GM19395 (cell line): Measurements from ENCODE around the gene PLXDC2.

Experiments
- ATAC-seq: cut with Tn5 transposase; IDR thresholded peaks from one replicate; pipeline ENCODE4 v1.9.1; 2021; ENCODE audit warnings: mild to moderate bottlenecking, moderate library complexity; ENCODE audit not compliant: unreplicated experiment

The PLXDC2 gene

DNA sequence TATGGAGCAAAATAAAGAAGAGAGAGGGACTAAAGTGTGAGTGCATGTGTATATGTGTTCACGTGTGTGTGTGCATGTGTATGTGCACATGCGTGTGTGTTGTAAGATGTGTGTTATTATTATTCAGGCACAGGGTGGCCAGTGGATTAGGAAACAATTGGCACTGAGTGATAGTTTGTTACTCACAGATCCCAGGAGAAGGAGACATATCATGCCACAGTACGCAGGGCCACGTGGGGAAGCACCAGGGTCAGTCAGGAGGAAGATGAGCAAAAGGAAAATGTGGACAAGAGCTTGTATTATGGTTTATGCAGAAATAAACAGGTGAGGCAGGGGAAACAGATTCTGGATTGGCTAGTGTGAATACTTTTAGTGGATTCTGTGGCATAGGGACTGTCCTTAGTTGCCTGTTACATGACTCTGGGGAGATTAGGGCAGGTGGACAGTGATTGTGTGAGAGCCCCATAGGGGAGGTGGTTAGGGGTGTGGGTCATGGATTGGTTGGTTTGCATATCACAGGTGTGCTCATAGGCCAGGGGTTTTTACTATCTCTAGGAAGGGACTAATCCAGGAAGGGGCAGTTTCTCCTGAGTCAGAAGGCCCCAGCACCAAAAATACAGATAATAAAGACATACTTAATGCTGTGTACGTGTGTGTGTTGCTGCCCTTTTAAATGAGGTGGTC lies 90.0 kb downstream of the PLXDC2 start:
- no peak for ATAC-seq

GRCh38 chr10:19908991-19909696 lies 92.9 kb downstream of the PLXDC2 start:
- no peak for ATAC-seq

DNA sequence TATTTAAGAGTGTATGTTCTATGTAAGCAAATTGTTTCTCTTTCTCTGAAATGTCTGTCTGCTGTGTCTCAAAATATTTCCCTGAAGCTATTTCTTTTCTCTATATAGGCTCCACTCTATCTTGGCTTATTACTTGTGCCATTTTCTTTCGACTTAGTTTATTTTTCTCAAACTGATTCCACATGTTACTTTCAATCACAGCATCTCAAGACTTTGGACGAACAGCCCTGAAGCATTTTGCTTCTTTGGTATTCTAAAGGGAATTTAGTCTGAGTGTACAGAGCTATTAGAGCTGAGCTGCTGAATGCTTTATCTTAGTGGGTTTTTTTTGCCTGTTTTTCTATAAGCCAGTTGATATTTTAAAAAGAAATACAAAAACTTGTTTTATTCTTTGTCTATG lies 95.7 kb downstream of the PLXDC2 start:
- no peak for ATAC-seq

DNA sequence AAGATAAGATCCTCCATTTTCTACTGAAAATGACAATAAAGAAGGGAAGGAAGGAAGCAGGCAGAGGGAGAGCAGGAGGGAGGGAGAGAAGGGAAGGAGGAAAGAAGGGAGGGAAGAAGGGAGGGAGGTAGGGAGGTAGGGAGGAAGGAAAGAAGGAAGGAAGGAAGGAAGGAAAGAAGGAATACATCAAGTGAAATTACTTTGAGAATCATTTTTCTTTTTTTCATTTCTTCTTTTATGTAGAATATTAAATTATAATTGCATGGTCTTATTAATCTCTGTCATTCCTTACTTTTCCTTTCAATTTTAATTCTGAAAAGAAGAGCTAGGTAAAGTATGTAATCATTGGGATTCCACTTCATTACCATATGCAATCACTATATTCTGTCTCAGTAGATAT lies 97.8 kb downstream of the PLXDC2 start:
- ATAC-seq = no peak

- ATAC-seq = no peak
Observed at GRCh38 chr10:19915125-19915524, 98.9 kb downstream of the PLXDC2 start.

- no peak for ATAC-seq
Observed at GRCh38 chr10:19915816-19916215, 99.6 kb downstream of the PLXDC2 start.

DNA sequence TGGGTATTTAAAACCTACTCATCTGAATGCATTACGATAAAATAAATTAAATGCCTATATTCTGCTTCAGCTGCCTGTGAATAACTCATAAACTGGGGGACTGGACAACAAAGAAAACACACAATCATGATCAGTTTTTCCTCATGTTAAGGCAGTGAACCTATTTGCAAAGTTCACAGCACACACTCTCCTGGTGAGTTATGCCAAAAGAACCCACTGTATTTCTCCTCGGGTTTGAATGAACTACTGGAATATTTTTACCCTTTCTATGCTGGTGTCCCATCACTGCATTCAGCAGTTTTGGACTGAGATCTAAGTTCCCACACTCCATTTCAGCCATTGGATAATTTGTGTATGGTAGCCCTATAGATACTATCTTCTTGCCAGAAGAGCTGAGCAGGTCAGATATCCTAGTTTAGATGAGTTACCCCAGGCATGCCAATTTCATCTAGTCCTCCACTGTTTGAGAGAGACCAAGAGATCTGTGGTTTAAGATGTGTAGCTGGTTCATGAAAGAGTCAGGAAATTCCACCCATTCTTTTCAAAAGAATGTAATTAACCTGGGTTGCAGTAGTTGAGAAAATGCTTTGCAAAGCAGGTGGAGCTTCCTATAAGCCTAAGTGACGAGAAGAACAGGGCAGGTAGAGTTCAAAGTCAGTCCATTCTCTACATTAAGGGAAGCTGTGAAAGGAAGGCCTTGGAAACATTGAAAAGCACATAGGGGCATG lies 101.7 kb downstream of the PLXDC2 start:
- ATAC-seq = no peak

DNA sequence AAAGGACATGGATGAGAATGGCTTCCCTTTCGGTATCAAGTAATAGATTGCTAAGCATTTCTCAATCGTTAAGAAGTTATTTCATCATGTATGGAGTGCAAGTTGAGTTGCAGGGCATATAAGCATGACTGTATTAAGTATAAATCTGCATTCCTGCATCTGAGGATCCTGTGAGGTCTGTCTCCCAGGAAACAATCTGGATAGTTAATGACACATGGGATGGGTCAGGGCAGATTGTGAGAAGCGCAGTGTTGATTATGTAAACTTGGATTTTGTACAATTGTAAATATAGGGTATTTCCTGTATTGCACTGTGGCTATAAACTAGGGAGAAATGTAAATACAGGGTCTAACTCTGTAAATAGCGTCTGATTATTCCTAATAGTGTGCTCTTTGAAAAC lies 102.6 kb downstream of the PLXDC2 start:
- no peak for ATAC-seq

DNA sequence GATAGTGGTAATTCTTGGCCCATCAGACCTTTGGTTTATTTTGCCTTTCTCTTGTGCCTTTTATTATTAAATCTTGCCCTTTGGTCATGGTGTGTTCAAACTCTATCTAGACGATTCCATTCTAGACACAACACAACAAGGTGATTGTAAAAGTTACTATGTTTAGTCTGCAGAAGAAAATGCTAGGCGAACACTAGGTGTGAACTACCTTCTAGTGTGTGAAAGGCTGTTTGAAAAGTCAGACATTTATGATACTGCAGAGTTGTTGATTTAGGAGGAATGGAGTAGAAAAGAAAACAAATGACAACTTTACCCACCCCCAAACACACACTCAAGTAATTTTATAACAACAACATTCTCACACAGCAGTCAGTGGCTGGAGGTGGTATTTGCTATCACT lies 103.4 kb downstream of the PLXDC2 start:
- no peak for ATAC-seq

- no peak for ATAC-seq
Observed at GRCh38 chr10:19920075-19920726, 104.0 kb downstream of the PLXDC2 start.

DNA sequence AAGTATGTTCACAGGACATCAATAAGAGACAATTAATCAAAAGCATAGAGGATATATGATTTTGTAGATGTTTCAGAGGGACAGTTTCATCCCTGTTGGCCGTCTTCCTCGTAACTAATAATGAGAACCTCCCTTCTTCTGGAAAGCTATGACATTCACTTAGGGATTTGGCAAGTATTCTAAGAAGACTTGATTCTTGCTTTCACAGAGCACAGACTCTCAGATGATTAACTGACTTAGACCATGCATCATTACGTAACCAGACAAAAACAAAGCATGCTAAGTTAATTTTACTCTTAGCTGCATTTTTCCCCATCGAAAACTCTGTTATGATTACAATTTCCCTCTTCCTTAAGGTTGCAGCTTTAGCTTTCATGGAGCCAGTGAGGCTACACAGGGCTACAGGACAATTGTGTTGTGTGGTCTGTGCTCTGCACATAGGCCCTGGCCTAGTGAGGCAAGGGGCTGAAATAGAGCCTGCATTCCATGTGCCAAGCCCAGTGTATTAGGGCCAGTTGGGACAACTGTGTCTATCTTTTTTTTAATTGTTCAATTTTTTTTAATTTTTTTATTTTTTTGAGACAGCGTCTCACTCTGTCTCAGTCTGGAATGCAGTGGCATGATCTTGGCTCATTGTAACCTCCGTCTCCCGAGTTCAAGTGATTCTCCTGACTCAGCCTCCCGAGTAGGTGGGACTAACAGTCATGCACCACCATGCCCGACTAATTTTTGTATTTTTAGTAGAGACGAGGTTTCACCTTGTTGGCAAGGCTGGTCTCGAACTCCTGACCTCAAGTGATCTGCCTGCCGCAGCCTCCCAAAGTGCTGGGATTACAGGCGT lies 105.3 kb downstream of the PLXDC2 start:
- no peak for ATAC-seq

GRCh38 chr10:19922236-19922963 lies 106.2 kb downstream of the PLXDC2 start:
- ATAC-seq = no peak

DNA sequence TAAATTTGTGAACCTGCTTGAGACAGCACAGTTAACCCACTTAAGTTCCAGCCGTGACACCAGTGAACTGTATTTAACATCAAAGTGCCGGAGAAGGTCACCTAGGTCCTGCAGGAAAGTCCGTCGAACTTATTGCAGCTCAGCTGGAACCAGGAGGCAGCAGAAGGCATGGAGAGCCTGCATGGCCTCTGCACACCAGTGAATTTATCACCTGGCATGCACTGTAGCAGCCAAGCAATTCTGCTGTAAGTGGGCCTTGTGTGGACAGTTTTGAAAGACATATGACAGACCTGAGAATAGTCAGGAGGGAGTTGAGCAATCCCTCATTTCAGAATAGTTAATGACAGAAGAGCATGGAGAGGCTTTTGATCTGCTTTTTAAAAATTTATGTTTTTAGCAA lies 108.8 kb downstream of the PLXDC2 start:
- no peak for ATAC-seq

DNA sequence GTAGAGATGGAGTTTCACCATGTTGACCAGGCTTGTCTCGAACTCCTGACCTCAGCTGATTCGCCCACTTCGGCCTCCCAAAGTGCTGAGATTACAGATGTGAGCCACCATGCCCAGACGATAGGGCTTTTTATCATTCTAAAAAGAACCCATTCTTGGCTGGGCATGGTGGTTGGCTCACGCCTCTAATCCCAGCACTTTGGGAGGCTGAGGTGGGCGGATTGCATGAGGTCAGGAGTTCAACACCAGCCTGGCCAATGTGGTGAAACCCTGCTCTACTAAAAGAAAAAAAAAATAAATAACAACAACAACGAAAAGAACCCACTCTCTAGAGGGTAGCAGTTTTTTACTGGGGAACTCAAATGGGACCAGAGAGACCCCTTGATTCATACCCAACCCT lies 112.7 kb downstream of the PLXDC2 start:
- no peak for ATAC-seq

GRCh38 chr10:19929506-19930140 lies 113.4 kb downstream of the PLXDC2 start:
- ATAC-seq = no peak

DNA sequence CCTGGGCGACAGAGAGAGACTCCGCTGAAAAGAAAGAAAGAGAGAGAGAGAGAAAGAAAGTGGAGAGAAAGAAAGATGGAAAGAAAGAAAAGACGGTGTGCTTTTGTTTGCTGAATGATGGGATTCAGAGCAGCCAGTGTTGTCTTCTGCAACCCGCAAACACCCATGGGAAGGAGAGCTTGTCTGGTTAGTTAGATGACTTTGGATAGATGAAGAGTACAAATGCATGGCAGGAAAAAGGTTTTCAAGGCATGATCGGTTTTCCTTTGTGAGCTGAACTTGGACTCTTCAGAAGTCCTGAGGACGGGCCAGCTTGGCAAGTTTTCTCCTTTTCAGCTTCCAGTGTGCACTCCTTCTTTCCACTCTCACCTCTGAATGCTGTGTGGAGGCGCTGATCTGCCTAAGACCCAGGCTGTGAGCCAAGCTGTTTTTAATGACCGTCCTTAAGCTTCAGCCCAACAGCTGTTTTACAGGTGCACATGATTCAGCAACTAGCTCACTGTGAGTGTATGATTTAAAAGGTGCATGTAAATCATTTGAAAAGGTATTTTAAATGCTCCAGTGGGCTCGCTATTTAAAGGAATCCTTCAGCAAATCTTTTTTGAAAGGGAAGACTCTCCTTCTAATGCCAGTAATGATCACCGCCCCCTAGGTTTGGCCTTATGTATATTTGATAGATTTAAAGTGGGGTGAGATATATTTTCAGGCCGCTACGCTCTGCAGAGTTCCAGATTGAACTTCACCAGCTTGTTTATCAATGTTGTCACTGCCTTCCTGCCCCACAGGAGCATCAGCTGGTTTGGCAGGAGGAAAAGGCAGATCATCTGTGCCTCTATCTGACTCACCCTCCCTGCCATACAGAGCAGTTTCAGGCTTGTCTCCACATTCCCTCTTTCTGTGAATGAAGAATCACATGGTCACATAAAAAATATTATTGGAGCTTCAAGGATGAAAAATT lies 115.0 kb downstream of the PLXDC2 start:
- ATAC-seq = no peak

GRCh38 chr10:19931894-19932590 lies 115.8 kb downstream of the PLXDC2 start:
- ATAC-seq = no peak
